HG02642 (cell line): ENCODE data around the gene CENPX.
A peak's percentile ranks its signal among the peaks of the same experiment; 100 is the strongest.

Source experiments
- ATAC-seq: cut with Tn5 transposase; IDR thresholded peaks from one replicate; pipeline ENCODE4 v1.9.1; 2021; ENCODE audit warnings: mild to moderate bottlenecking; ENCODE audit not compliant: unreplicated experiment, poor library complexity

The CENPX gene

DNA sequence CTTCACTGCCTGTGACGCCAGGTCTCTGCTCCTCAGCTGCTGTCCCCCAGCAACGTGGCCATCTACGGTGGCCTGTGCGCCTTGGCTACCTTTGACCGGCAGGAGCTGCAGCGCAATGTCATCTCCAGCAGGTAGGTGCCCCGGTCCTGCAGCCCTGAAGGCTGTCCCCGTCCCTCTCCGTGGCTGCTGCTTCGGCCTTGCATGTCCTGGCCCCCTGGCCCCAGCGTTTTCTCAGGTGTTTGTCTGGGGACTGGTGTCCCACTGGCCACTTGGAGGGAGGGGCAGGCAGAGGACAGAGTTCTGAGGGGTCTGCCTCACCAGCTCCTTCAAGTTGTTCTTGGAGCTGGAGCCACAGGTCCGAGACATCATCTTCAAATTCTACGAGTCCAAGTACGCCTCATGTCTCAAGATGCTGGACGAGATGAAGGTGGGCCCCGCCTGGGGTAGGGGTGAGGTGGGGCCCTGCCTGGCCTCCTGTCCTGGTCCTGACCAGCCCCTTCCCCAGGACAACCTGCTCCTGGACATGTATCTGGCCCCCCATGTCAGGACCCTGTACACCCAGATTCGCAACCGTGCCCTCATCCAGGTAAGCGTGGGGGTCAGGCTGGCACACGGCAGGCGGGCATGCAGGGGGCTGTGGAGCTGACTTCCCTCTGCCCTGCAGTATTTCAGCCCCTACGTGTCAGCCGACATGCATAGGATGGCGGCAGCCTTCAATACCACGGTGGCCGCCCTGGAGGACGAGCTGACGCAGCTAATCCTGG lies 33.5 kb upstream of the CENPX start:
- no peak for ATAC-seq

DNA sequence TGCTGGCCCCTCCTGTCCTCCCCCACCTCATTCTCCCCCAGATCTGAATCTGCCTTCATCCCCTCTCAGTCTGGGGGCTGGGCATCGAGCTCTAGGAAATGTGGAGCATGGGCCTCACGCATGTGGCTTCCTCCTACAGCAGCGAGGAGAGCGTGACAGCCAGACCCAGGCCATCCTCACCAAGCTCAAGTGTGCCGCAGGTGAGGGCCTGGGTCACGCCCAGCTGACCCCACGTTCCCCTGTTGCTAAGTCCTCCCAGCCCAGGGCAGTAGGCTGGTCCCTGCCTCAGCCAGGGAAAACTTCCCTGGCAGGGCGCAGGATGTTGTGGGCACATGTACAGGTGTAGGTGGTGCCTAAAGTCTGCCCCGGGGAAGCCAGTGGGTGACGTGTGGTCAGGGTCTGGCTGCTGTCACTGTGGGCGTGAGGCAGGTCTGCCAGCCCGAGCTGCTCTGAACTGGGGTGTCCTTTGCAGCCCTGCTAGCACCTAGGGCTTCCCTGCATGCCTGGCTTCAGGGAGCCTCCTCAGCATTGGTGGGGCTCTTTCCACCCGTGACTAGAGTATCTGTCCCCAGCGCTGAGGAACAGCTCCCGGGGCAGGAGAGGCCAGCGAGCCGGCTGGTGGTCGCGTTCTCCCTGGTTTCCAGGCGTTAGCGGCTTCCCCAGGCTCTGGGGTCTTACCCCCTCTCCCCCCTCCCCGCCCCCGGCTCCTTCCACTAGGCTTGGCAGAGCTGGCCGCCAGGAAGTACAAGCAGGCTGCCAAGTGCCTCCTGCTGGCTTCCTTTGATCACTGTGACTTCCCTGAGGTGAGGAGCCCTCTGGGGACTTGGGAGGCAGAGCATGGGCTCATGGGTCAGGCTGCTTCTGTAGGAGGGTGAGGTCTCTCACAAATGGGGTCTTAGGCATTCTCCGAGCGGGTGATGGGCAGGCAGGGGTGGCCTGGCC lies 32.6 kb upstream of the CENPX start:
- no peak for ATAC-seq

DNA sequence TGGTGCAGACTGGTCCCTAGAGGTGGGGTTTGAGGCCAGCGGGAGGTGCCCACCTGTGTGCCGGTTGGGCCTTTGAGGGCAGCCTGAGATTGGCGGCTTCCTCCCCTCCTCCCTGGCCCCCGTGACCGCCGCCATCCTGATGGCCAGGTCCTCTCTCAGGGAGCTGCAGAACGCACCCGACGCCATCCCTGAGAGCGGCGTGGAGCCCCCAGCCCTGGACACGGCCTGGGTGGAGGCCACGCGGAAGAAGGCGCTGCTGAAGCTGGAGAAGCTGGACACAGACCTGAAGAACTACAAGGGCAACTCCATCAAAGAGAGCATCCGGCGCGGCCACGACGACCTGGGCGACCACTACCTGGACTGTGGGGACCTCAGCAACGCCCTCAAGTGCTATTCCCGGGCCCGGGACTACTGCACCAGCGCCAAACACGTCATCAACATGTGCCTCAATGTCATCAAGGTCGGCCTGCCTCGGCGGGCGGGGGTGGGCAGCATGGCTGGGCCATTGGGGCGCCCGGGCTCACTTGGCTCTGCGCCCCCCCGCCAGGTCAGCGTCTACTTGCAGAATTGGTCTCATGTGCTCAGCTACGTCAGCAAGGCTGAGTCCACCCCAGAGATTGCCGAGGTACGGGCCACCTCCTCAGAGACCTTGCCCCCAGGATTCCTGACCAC lies 31.8 kb upstream of the CENPX start:
- ATAC-seq: no peak

GRCh38 chr17:82053556-82054263 lies 31.0 kb upstream of the CENPX start:
- ATAC-seq: no peak

DNA sequence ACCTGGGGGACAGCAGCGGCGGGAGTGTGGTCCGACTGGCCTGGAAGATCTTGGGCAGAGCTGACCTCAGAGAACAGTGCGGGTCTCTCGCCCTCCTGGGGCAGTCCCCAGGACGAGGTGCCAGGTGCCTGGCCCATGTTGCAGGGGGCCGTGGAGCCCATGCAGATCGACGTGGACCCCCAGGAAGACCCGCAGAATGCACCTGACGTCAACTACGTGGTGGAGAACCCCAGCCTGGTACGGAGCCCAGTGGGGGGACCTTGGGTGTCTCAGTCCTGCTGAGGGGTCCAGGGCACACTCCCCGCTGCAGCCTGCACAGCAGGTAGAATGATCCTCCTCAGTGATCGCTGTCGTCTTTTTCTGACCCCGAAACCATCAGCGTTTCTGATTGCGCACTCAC lies 30.5 kb upstream of the CENPX start:
- no peak for ATAC-seq

DNA sequence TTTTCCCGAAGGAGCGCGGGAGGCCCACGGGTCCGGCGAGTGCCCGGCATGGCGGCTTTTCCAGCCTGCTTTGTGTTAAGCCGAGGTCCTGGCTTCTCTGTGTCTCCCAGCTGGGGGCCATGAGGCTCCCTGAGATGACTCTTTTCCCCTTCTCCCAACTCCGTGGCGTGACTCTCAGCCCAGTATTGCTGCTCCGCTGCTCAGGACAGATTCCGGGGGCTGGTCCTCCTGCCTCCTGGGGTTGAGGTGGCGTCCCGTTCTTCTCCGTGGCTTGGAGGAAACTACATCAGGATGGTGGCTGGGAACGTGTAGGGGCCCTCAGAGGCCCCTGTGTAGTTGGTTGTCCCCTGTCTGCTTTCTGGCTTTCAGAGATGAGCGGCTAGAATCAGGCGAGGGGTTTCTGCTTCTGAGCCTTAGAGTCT lies 30.0 kb upstream of the CENPX start:
- ATAC-seq: no peak

DNA sequence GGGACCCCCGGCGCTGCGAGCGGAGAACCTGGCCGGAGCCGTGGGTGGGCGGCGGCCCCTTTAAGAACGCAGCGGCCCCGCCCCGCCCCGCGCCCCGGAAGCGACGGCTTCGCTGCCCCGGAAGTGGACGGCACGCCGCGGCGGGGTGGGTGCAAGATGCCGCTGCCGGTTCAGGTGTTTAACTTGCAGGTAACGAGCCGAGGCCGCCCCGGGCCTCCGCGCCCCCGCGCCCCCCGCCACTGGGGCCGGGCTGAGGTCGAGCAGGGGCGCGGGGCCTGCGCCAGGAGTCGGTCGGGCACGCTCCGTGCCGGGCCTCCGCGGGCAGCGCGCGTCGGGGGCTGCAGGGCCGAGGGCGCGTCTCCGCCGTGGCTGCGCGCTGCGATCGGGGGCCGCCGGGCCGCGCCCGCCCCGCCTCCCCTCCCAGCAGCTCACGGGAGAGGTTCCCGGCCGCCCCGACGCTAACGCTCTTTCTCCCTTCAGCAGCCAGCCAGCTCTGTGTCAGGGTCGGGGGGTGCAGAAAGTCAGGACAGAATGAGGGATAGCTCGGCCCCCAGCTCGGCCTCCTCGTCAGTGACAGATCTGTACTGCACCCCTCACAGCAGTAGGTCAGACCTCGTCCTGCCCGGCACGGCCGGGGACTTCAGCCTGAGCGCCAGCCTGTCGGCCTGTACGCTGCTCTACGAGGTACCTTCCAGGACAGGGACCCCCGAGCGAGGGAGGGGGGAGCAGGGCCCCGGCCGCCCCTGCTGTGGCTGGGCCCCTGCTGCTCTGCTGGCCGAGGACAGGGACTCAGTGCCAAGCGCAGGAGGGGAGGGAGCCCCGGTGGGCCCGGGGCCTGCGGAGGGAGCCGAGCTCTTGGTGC lies 29.3 kb upstream of the CENPX start, which contains the start of the genes GPS1 and RFNG:
Gene GPS1, plus strand, starts transcription at position 123 of the 862 bp plus-strand sequence. Its CDS starts 34 bp downstream, at position 157.
Gene RFNG, minus strand, starts transcription at position 36 of the 862 bp plus-strand sequence. CDS start 45 bp downstream, outside the sequence.
- ATAC-seq: peak; percentile 65

- peak; percentile 20 for ATAC-seq
These were observed 28.3 kb upstream of the CENPX start for GRCh38 chr17:82050761-82051641.

DNA sequence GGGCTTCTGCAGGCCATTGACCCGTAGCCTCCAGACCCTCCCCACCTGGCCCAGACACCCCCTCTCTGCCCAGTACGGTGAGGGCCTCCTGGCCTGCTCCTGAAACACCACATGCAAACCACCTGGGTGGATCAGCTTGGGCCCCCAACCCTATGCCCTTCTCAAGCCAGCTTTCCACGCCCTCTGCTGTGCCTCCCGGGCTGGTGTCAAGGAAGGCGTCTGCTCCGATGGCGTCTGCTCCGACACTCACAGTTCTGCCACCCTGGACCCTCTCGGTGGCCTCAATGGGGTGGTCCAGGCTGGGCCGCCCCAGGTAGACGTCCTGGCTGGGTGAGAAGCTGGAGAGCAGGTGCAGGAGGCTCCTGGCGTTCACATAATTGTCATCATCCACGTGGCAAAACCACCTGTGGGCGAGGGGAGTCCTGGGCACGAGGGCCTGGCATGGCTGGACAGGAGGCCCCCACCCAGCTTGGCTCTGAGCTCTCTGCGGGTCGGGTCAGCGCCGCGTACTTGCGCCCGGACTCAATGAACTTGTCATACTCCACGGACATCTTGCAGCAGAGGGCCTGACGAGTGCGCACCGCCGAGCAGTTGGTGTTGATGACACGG lies 27.6 kb upstream of the CENPX start:
- no peak for ATAC-seq

- ATAC-seq: no peak
These were observed 26.9 kb upstream of the CENPX start for GRCh38 chr17:82049521-82049971.

DNA sequence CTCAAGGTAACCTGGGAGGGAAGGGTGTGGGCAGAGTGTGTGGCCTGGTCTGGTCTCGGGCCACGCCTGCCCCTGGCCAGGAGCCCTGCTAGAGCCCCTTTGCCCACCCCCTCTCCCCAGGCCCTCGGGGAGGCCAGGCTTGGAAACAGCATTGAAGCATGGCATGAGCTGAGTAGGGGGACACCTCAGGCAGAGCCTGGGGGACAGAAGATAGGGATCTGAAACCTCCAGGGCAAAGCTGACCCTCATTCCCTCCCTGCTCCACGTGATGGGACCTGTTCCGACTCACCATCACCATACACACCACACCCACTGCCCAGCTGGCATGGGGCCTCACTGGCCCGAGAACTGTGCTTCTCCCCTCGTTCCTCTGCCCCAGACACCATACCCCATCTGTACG lies 26.4 kb upstream of the CENPX start:
- ATAC-seq: no peak

DNA sequence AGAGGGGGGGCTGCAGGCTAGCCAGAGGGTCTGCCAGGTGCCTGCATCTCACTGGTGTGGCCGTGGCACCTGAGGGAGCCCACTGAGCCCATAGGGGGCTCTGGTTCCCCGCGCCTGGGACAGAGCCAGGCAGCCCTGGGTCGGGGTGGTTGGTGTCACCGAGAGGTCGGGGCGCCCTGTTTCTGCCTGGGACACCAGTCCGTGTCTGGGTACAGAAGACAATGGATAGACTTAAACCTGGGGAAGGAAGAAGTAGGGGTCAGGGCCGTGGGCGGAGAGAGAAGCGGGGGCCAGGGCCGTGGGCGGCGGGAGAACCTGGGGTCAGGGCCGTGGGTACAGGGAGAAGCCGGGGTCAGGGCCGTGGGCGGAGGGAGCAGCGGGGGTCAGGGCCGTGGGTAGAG lies 25.9 kb upstream of the CENPX start:
- ATAC-seq: no peak

GRCh38 chr17:82047914-82048570 lies 25.4 kb upstream of the CENPX start:
- ATAC-seq: no peak

- ATAC-seq: no peak
These were observed 24.7 kb upstream of the CENPX start for GRCh38 chr17:82047379-82047778.

DNA sequence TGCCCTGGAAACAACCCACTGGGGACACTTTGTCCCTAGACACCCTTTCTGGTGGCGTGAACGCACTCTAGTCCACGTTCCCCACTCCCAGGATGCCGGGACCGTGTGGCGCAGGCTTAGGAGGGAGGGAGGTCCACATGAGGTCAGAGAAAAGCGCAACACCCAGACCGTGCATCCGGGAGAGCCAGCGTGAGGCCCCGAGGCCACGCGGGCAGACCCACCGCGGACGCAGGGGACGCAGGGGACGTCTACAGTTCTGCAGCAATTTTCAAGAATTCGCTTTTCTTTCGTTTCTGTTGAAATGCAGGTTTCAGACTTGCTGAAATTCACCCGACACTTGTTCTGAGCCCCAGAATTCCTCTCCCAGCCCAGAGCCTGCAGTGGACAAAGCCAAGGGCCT lies 24.2 kb upstream of the CENPX start:
- no peak for ATAC-seq

DNA sequence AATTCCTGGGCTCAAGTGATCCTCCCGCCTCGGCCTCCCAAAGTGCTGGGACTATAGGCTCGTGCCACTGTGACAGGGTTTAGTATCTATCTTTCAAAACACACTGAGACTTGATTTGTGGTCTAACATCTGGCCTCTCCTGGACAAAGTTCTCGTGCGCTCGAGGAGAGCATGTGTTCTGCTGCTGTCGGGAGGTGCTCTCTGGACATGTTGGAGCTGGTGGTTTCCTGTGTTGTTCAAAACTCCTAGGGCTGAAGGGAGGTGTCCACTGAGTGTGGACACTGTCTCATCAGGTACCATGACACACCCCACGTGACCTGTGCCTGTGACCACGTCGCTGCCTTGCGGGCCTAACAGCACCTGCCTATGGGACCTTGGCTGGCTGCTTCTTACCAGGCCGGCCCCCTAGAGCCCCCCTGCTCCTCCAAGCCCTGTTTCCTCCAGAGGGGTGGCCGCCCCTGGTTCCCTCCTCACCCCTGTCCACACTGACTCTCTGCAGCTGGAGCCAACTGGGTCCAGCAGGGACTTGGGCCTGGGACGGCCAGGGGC lies 23.3 kb upstream of the CENPX start:
- ATAC-seq: no peak

- ATAC-seq: no peak
These were observed 20.8 kb upstream of the CENPX start for GRCh38 chr17:82043507-82043906.
